ENCODE results near the gene FAM9B. TPM values are rescaled to one million over a fixed set of nuclear protein-coding genes. Genes with fewer than 3 reads are reported as not detected.

Gene FAM9B
- total RNA-seq: 1 to 10 TPM in 3 of 6 experiments, under 1 TPM in 3; 0.34 to 2.3 (median 1.3) TPM
- long read RNA-seq: 0 reads

GRCh38 chrX:9033989-9034388 is at the start of gene FAM9B:
TSS of gene FAM9B (minus strand) at chrX:9034127. CDS start at chrX:9032986, 1,141 bp downstream.
- TF ChIP-seq POLR2A (IDR thresholded peaks at IDR 0.05) (no peak), CTCF (IDR thresholded peaks at IDR 0.05) (no peak)
- intact Hi-C loops (cut with DNase I): no loop called here
- Histone ChIP-seq H3K9me3 (no peaks in the 10 kb centered on the region), H3K27me3 (no peaks in the 10 kb centered on the region), H3K36me3 (no peaks in the 10 kb centered on the region), H3K4me1 (no peaks in the 10 kb centered on the region), H3K4me3 (no peak within 1 kb of the TSS), H3K27ac (no peak within 1 kb of the TSS)
- DNase-seq (no peak), ATAC-seq (no peak)
- 90% methylated on average over 8 of the region's 11 CpGs for WGBS (ENCODE audit: insufficient coverage, low coverage, low lambda C conversion rate, missing lambda C conversion rate)

- DNase-seq: no peak
- no peak overlapping the region for H3K27ac ChIP-seq
Measured at GRCh38 chrX:9081271-9081670, 47.3 kb upstream of the FAM9B start.

GRCh38 chrX:9074326-9074725 is 40.4 kb upstream of the FAM9B start:
- no peak for DNase-seq
- no peak for TF ChIP-seq POLR2A (IDR thresholded peaks at IDR 0.05)
- TF ChIP-seq CTCF (IDR thresholded peaks at IDR 0.05): no peak

More at GRCh38 chrX:9081271-9081670, 47.3 kb upstream of the FAM9B start:
- no peak overlapping the region for H3K4me3 ChIP-seq
- WGBS (ENCODE audit: insufficient coverage, low coverage, low lambda C conversion rate, missing lambda C conversion rate): 55% methylated on average over 2 of the region's 2 CpGs
- intact Hi-C loops (cut with DNase I): no loop called here
- no peak for ATAC-seq
- TF ChIP-seq CTCF (IDR thresholded peaks at IDR 0.05) (no peak), POLR2A (IDR thresholded peaks at IDR 0.05) (no peak)
- H3K4me1 ChIP-seq: no peaks in the 10 kb centered on the region
- H3K27me3 ChIP-seq: no peaks in the 10 kb centered on the region
- no peaks in the 10 kb centered on the region for H3K9me3 ChIP-seq
- H3K36me3 ChIP-seq: no peaks in the 10 kb centered on the region

GRCh38 chrX:9072281-9072680 is 38.4 kb upstream of the FAM9B start:
- intact Hi-C loops (cut with DNase I): no loop called here
- Histone ChIP-seq H3K27me3 (no peaks in the 10 kb centered on the region), H3K4me1 (no peaks in the 10 kb centered on the region), H3K36me3 (no peaks in the 10 kb centered on the region), H3K9me3 (no peaks in the 10 kb centered on the region), H3K27ac (no peak overlapping the region), H3K4me3 (no peak overlapping the region)
- ATAC-seq (no peak), DNase-seq (no peak)
- 65% methylated on average over 5 of the region's 5 CpGs for WGBS (ENCODE audit: insufficient coverage, low coverage, low lambda C conversion rate, missing lambda C conversion rate)
- TF ChIP-seq CTCF (IDR thresholded peaks at IDR 0.05): no peak
- TF ChIP-seq POLR2A (IDR thresholded peaks at IDR 0.05): no peak

More at GRCh38 chrX:9074326-9074725, 40.4 kb upstream of the FAM9B start:
- Histone ChIP-seq H3K4me1 (no peaks in the 10 kb centered on the region), H3K27me3 (no peaks in the 10 kb centered on the region), H3K9me3 (no peaks in the 10 kb centered on the region), H3K4me3 (no peak overlapping the region), H3K27ac (no peak overlapping the region), H3K36me3 (no peaks in the 10 kb centered on the region)
- no peak for ATAC-seq
- WGBS (ENCODE audit: insufficient coverage, low coverage, low lambda C conversion rate, missing lambda C conversion rate): 49% methylated on average over 5 of the region's 5 CpGs
- intact Hi-C loops (cut with DNase I): no loop called here

All from right lobe of liver (tissue), 6 donors.